ENCODE measurements around the gene RHOD.

The RHOD gene

GRCh38 chr11:67032830-67033551, 23.7 kb upstream of the RHOD start:
- DNase-seq (ENCODE audit: low spot score): no peak

- peak; percentile 62 for DNase-seq (ENCODE audit: low spot score)
These were observed 22.9 kb upstream of the RHOD start for GRCh38 chr11:67033661-67034166.

- DNase-seq (ENCODE audit: low spot score): no peak
These were observed 22.3 kb upstream of the RHOD start for GRCh38 chr11:67034350-67034749.

- DNase-seq (ENCODE audit: low spot score): no peak
These were observed 16.5 kb upstream of the RHOD start for GRCh38 chr11:67040147-67040546.

GRCh38 chr11:67041602-67042001, 15.0 kb upstream of the RHOD start:
- no peak for DNase-seq (ENCODE audit: low spot score)

GRCh38 chr11:67043572-67044349, 12.9 kb upstream of the RHOD start:
- no peak for DNase-seq (ENCODE audit: low spot score)

- no peak for DNase-seq (ENCODE audit: low spot score)
These were observed 12.2 kb upstream of the RHOD start for GRCh38 chr11:67044496-67044895.

- no peak for DNase-seq (ENCODE audit: low spot score)
These were observed 11.3 kb upstream of the RHOD start for GRCh38 chr11:67045314-67045713.

- DNase-seq (ENCODE audit: low spot score): no peak
These were observed 8.0 kb upstream of the RHOD start for GRCh38 chr11:67048515-67049130.

- DNase-seq (ENCODE audit: low spot score): no peak
These were observed 6.5 kb upstream of the RHOD start for GRCh38 chr11:67050139-67050538.

- DNase-seq (ENCODE audit: low spot score): no peak
These were observed 5.3 kb upstream of the RHOD start for GRCh38 chr11:67051180-67051893.

- no peak for DNase-seq (ENCODE audit: low spot score)
These were observed 4.6 kb upstream of the RHOD start for GRCh38 chr11:67051945-67052488.

- DNase-seq (ENCODE audit: low spot score): no peak
These were observed 3.8 kb upstream of the RHOD start for GRCh38 chr11:67052891-67053290.

- peak; percentile 26 for DNase-seq (ENCODE audit: low spot score)
These were observed 2.7 kb upstream of the RHOD start for GRCh38 chr11:67053896-67054329.

GRCh38 chr11:67054346-67054835, 2.3 kb upstream of the RHOD start:
- no peak for DNase-seq (ENCODE audit: low spot score)

- no peak for DNase-seq (ENCODE audit: low spot score)
These were observed 1.7 kb upstream of the RHOD start for GRCh38 chr11:67054836-67055523.

GRCh38 chr11:67055812-67056211, 835 bp upstream of the RHOD start:
- DNase-seq (ENCODE audit: low spot score): no peak

- DNase-seq (ENCODE audit: low spot score): no peak
These were observed 592 bp downstream of the RHOD start for GRCh38 chr11:67057205-67057672.

GRCh38 chr11:67058506-67058905, 1.9 kb downstream of the RHOD start:
- no peak for DNase-seq (ENCODE audit: low spot score)

- DNase-seq (ENCODE audit: low spot score): no peak
These were observed 3.0 kb downstream of the RHOD start for GRCh38 chr11:67059671-67060070.

GRCh38 chr11:67060111-67060522, 3.5 kb downstream of the RHOD start:
- DNase-seq (ENCODE audit: low spot score): no peak

Data from pons (tissue), 1 donor.